Esophagus squamous epithelium (tissue), 5 donors: ENCODE results near the gene KIAA0232. TPM values are rescaled to one million over a fixed set of nuclear protein-coding genes. Genes with fewer than 3 reads are reported as not detected.
"Not testable (repeated sequence)": the region's sequence is repeated elsewhere in the genome, so short reads cannot be mapped to it uniquely, and the experiment has no call there.

Experiments used
- DNase-seq: peaks from one replicate; lab custom pipeline; 2025; lab: John Stamatoyannopoulos, UW
- H3K27ac ChIP-seq, 4 donors: fragments of 200-600 bp; sonication (generic); one replicate each; pipeline ENCODE4 v1.5.1; 2016 to 2019; ENCODE audit warnings: mild to moderate bottlenecking in 1 of 4
- H3K27me3 ChIP-seq, 4 donors: fragments of 200-600 bp; sonication (generic); 1 replicate in 3 of 4; 2 replicates in 1 of 4; pipeline versions ENCODE4 v1.5.1 to v1.6.0; 2017 to 2021; ENCODE audit warnings: antibody characterized with exemption in 1 of 4
- H3K36me3 ChIP-seq, 3 donors: fragments of 200-600 bp; sonication (generic); one replicate each; pipeline ENCODE4 v1.5.1; 2016 to 2019
- H3K4me1 ChIP-seq, 3 donors: fragments of 200-600 bp; sonication (generic); one replicate each; pipeline ENCODE4 v1.5.1; 2017 to 2019
- H3K4me3 ChIP-seq, 4 donors: fragments of 200-600 bp; sonication (generic); 1 replicate in 3 of 4; 2 replicates in 1 of 4; pipeline ENCODE4 v1.5.1; 2016 to 2019; ENCODE audit warnings: mild to moderate bottlenecking in 2 of 4, moderate library complexity in 1 of 4
- H3K9me3 ChIP-seq, 3 donors: fragments of 200-600 bp; sonication (generic); one replicate each; pipeline ENCODE4 v1.5.1; 2016 to 2019
- CTCF ChIP-seq, 6 experiments: fragments of 450-650 bp in 4 of 6; fragments of 200-600 bp in 2 of 6; sonication (generic) in 2 of 6; IDR thresholded peaks; one replicate each; pipeline ENCODE4 v1.5.1; 2016 to 2019; ENCODE audit warnings: antibody characterized with exemption in 6 of 6, mild to moderate bottlenecking in 4 of 6, moderate library complexity in 4 of 6
- POLR2A ChIP-seq, 4 donors: fragments of 450-650 bp; IDR thresholded peaks; one replicate each; pipeline ENCODE4 v1.6.1; 2017; ENCODE audit warnings: antibody characterized with exemption in 4 of 4, mild to moderate bottlenecking in 4 of 4, moderate library complexity in 3 of 4
- WGBS, 2 donors: methylation state at CpG; one replicate each; pipeline ENCODE4 v1.1.5; 2018; 5-methylcytosine and 5-hydroxymethylcytosine counted together
- intact Hi-C: fragments of 100-400 bp; cut with DNase I; formaldehyde crosslinking; loops from one replicate; pipeline ENCODE4 v1.15.0; 2022
- total RNA-seq, 4 donors: library from RNA; depleted of rRNA; stranded (reverse); fragments of >200 nt; gene quantifications; one replicate each; pipeline ENCODE4 v1.1.0, GENCODE V29; 2016
- donor health status: DM: yes; HTN: yes; CAD: no.

Gene KIAA0232
- total RNA-seq, 4 donors from 2014 or later: 19.4 to 46.8 (median 35.0) TPM

DNA sequence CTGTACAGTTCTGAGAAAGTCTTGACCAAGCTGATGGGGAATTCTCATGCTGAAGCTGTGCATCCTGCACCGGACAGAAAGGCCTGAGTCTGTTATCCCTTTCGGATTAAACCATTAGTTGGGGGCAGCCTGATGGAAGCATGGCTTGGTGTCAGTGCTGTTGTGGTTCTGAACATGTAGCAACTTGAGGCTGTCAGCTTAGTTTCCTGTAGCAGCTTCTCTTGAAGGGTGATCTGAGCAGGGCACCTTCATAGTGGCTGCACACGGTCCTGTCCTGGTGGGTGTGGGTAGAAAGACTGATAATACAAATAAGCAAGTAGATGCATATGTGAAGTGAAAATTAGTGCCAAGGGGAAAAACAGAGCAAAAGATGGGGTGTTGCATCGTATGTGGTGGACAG, 11.7 kb downstream of the KIAA0232 start:
- intact Hi-C loops: no loop called here
- 54 to 64% methylated on average over 3 to 4 of the region's 4 CpGs for WGBS, 2 donors
- peaks cover 0 to 61% (median 0%) of the 10 kb centered on the region in 3 donors for H3K36me3 ChIP-seq

GRCh38 chr4:6795821-6796220, 13.3 kb downstream of the KIAA0232 start:
- intact Hi-C loops: no loop called here
- 94 to 96% methylated on average over 8 of the region's 8 CpGs for WGBS, 2 donors
- no peak for DNase-seq
- no peak overlapping the region for H3K4me3 ChIP-seq
- no peak overlapping the region for H3K27ac ChIP-seq
- no peaks in the 10 kb centered on the region for H3K9me3 ChIP-seq
- H3K36me3 ChIP-seq: peaks cover 0 to 60% (median 0%) of the 10 kb centered on the region in 3 donors
- H3K27me3 ChIP-seq: no peaks in the 10 kb centered on the region
- H3K4me1 ChIP-seq: peaks cover 0 to 32% (median 10%) of the 10 kb centered on the region in 3 donors
- TF ChIP-seq POLR2A (IDR thresholded peaks at IDR 0.05): no peak
- TF ChIP-seq CTCF (IDR thresholded peaks at IDR 0.05): no peak

More for the DNA sequence above, 11.7 kb downstream of the KIAA0232 start:
- Histone ChIP-seq H3K9me3 (no peaks in the 10 kb centered on the region), H3K4me3 (no peak overlapping the region), H3K27ac (no peak overlapping the region), H3K27me3 (no peaks in the 10 kb centered on the region), H3K4me1 (peaks cover 0 to 44% (median 10%) of the 10 kb centered on the region in 3 donors)
- no peak for DNase-seq
- TF ChIP-seq POLR2A (IDR thresholded peaks at IDR 0.05): no peak
- TF ChIP-seq CTCF (IDR thresholded peaks at IDR 0.05): no peak

DNA sequence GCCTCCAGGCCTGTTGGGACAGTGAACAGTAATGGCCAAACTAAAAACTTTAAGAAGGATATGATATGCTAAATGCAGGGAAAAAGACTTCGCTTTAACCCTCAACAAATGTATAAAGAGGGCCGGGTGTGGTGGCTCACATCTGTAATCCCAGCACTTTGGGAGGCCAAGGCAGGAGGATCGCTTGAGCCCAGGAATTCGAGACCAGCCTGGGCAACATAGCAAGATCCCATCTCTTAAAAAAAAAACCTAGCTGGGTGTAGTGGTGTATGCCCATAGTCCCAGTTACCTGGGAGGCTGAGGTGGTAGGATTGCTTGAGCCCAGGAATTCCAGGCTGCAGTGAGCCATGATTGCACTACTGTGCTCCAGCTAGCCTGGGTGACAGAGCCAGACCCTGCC, 14.8 kb downstream of the KIAA0232 start:
- intact Hi-C loops, H3K4me3 ChIP-seq, DNase-seq, H3K27ac ChIP-seq, H3K9me3 ChIP-seq, H3K27me3 ChIP-seq: not testable (repeated sequence)
- Histone ChIP-seq H3K36me3 (peaks cover 0 to 50% (median 0%) of the 10 kb centered on the region in 3 donors), H3K4me1 (peaks cover 0 to 33% (median 10%) of the 10 kb centered on the region in 3 donors)
- 78 to 93% methylated on average over 3 to 4 of the region's 4 CpGs for whole genome bisulfite sequencing, 2 donors

DNA sequence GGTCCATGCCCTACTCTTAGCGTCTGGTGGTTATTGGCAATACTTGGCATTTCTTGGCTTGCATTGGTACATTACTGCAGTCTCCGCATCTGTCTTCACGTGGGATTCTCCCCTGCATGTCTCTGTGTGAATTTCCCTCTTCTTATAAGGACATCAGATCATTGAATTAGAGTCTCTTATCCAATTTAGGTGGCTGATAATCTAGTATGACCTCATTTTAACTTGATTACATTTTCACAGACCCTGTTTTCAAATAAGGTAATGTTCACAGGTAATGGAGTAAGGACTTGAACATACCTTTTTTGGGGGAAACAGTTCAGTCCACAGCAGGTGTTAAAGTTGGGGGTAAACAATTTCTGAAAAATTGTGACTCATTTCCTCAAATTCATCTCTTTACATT, 16.6 kb downstream of the KIAA0232 start:
- 92 to 94% methylated on average over 3 of the region's 3 CpGs for WGBS, 2 donors
- peaks cover 0 to 46% (median 0%) of the 10 kb centered on the region in 3 donors for H3K36me3 ChIP-seq
- H3K4me1 ChIP-seq: peaks cover 0 to 21% (median 6%) of the 10 kb centered on the region in 3 donors
- no peak for DNase-seq
- H3K27me3 ChIP-seq: no peaks in the 10 kb centered on the region
- no peaks in the 10 kb centered on the region for H3K9me3 ChIP-seq
- no peak overlapping the region for H3K4me3 ChIP-seq
- H3K27ac ChIP-seq: no peak overlapping the region
- TF ChIP-seq POLR2A (IDR thresholded peaks at IDR 0.05): no peak
- TF ChIP-seq CTCF (IDR thresholded peaks at IDR 0.05): no peak
- intact Hi-C loops: no loop called here

DNA sequence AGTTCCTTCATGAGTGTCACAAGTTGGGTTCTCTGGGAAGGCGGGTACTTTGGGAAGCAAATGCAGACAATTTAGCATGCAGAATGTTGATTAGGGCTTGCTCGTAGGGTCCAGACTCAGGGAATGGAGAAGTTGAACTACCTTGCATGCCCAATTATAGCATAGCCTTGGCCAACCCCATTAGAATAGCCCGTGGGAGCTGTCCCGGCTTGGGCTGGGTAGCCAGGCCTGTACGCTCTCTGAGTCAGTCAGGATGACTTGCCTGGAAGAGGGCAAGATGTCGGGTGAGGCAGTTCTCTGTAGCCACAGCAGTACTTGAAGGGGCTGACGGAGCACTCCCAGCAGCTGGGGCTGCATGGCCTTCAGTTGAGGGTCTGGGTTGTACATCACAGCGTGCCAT, 19.5 kb downstream of the KIAA0232 start:
- DNase-seq: no peak
- WGBS, 2 donors: 80 to 95% methylated on average over 8 of the region's 8 CpGs
- Histone ChIP-seq H3K27ac (no peak overlapping the region), H3K9me3 (no peaks in the 10 kb centered on the region), H3K4me1 (peaks cover 0 to 22% (median 0%) of the 10 kb centered on the region in 3 donors), H3K36me3 (peaks cover 0 to 30% (median 0%) of the 10 kb centered on the region in 3 donors), H3K27me3 (no peaks in the 10 kb centered on the region), H3K4me3 (no peak overlapping the region)
- intact Hi-C loops: no loop called here
- TF ChIP-seq POLR2A (IDR thresholded peaks at IDR 0.05) (no peak), CTCF (IDR thresholded peaks at IDR 0.05) (no peak)

DNA sequence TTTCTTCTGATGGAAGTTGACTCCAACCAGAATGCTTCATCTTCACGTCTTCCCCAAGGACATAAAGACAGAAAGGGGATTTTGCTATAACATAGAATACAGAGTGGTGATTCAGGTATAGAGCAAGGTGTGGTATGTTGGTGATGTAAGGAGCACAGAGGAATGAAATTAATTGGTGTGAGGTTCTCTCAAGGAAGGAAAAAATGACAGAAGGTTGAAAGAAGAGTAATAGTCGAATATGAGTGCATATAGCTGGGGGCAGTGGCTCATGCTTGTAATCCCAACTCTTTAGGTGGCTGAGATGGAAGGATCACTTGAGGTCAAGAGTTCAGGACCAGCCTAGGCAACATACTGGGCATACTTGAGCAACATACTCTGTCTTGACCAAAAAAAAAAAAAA, 20.1 kb downstream of the KIAA0232 start:
- WGBS, 2 donors: 82 to 88% methylated on average over 2 of the region's 2 CpGs
- Histone ChIP-seq H3K27me3 (no peaks in the 10 kb centered on the region), H3K9me3 (no peaks in the 10 kb centered on the region), H3K36me3 (peaks cover 0 to 25% (median 0%) of the 10 kb centered on the region in 3 donors), H3K27ac (no peak overlapping the region), H3K4me3 (no peak overlapping the region), H3K4me1 (peaks cover 0 to 28% (median under 1%) of the 10 kb centered on the region in 3 donors)
- no peak for DNase-seq
- intact Hi-C loops: no loop called here
- no peak for TF ChIP-seq POLR2A (IDR thresholded peaks at IDR 0.05)
- TF ChIP-seq CTCF (IDR thresholded peaks at IDR 0.05): no peak
